H1 (cell line): Measurements from ENCODE around the gene CD300A. TPM values are rescaled to one million over a fixed set of nuclear protein-coding genes. Genes with fewer than 3 reads are reported as not detected.

ENCODE experiments used
- CTCF ChIA-PET: fragments of 300-600 bp; sonication (Branson Sonifier 250); formaldehyde crosslinking; loops from one replicate; lab custom pipeline; 2021; ENCODE audit not compliant: partially characterized antibody; lab: Charles Lee
- POLR2A ChIA-PET: fragments of 300-600 bp; sonication (Branson Sonifier 250); formaldehyde crosslinking; loops from one replicate; lab custom pipeline; 2021; ENCODE audit warnings: inconsistent platforms; ENCODE audit not compliant: partially characterized antibody; lab: Charles Lee
- DNase-seq, 2 experiments: peaks; one replicate each; pipeline versions ENCODE4 v3.0.0 to v3.0.0-alpha.2; 2010 to 2022; ENCODE audit warnings: low spot score in 2 of 2, low read depth in 1 of 2, mixed read lengths in 1 of 2
- FAIRE-seq: peaks from 2 replicates; lab custom pipeline; 2011; peaks lifted over from hg19 to GRCh38; lab: Jason Lieb, UNC
- H2AFZ ChIP-seq: 2 replicates; pipeline ENCODE4 v1.8.1; 2012; ENCODE audit warnings: low read length, inconsistent platforms
- H2AK5ac ChIP-seq: 2 replicates; pipeline ENCODE4 v1.6.1; 2013; ENCODE audit warnings: low read depth, low read length
- H2BK120ac ChIP-seq: replicated peaks from 2 replicates; pipeline ENCODE3; 2013; ENCODE audit warnings: low read depth, low read length, inconsistent platforms
- H2BK12ac ChIP-seq: 2 replicates; pipeline ENCODE4 v1.6.1; 2013; ENCODE audit warnings: low read depth, low read length
- H2BK15ac ChIP-seq: 2 replicates; pipeline ENCODE4 v1.6.1; 2013; ENCODE audit warnings: low read length
- H2BK20ac ChIP-seq: 2 replicates; pipeline ENCODE4 v1.6.1; 2013; ENCODE audit warnings: low read length
- H2BK5ac ChIP-seq: 2 replicates; pipeline ENCODE4 v1.6.1; 2013; ENCODE audit warnings: low read depth, low read length
- H3K14ac ChIP-seq: 2 replicates; pipeline ENCODE4 v1.6.1; 2013; ENCODE audit warnings: inconsistent platforms; ENCODE audit not compliant: insufficient read length
- H3K18ac ChIP-seq: 2 replicates; pipeline ENCODE4 v1.6.1; 2013; ENCODE audit warnings: low read length; ENCODE audit errors: extremely low read depth
- H3K23ac ChIP-seq: 2 replicates; pipeline ENCODE4 v1.6.1; 2013; ENCODE audit warnings: inconsistent platforms; ENCODE audit not compliant: insufficient read length
- H3K23me2 ChIP-seq: 2 replicates; pipeline ENCODE4 v1.6.1; 2013; ENCODE audit warnings: low read depth, low read length
- H3K27ac ChIP-seq: 2 replicates; pipeline ENCODE4 v1.6.1; 2011; ENCODE audit warnings: low read depth, low read length, inconsistent platforms
- H3K27me3 ChIP-seq, 4 experiments: replicated peaks in 1 of 4; 1 replicate in 1 of 4; 2 replicates in 3 of 4; pipeline versions ENCODE4 v1.6.1 to v1.8.1; 2011 to 2013; ENCODE audit warnings: low read length in 3 of 4, mild to moderate bottlenecking in 3 of 4, inconsistent platforms in 2 of 4, mixed read lengths in 2 of 4, moderate library complexity in 1 of 4; ENCODE audit not compliant: control insufficient read depth in 3 of 4, insufficient read depth in 3 of 4; ENCODE audit errors: extremely low read depth in 1 of 4
- H3K36me3 ChIP-seq, 4 experiments: 2 replicates each; pipeline versions ENCODE4 v1.6.1 to v1.8.1; 2011 to 2013; ENCODE audit warnings: mild to moderate bottlenecking in 4 of 4, low read length in 3 of 4, moderate library complexity in 2 of 4, control low read depth in 1 of 4, inconsistent platforms in 1 of 4; ENCODE audit not compliant: insufficient read depth in 4 of 4, control insufficient read depth in 2 of 4
- H3K4ac ChIP-seq: replicated peaks from 2 replicates; pipeline ENCODE3; 2013; ENCODE audit warnings: low read length, low read depth, mixed read lengths, inconsistent platforms; ENCODE audit not compliant: insufficient read length
- H3K4me1 ChIP-seq, 4 experiments: replicated peaks in 1 of 4; 1 replicate in 1 of 4; 2 replicates in 3 of 4; pipeline versions ENCODE4 v1.6.1 to v1.8.1; 2011 to 2013; ENCODE audit warnings: low read length in 3 of 4, inconsistent platforms in 2 of 4, mixed read lengths in 1 of 4; ENCODE audit not compliant: insufficient read depth in 4 of 4, control insufficient read depth in 3 of 4
- H3K4me2 ChIP-seq, 2 experiments: 2 replicates each; pipeline versions ENCODE4 v1.6.1 to v1.8.1; 2011 to 2013; ENCODE audit warnings: low read depth in 2 of 2, low read length in 2 of 2, control low read depth in 1 of 2, inconsistent platforms in 1 of 2, mild to moderate bottlenecking in 1 of 2; ENCODE audit not compliant: insufficient read depth in 1 of 2
- H3K4me3 ChIP-seq, 4 experiments: fragments of 200-600, 300-600 bp in 1 of 4; sonication (generic), shearing (Covaris generic), sonication (Bioruptor Twin) in 1 of 4; 2 replicates each; pipeline versions ENCODE4 v1.5.1 to v1.8.1; 2011 to 2016; ENCODE audit warnings: low read length in 4 of 4, low read depth in 3 of 4, control low read depth in 2 of 4, inconsistent platforms in 2 of 4, mild to moderate bottlenecking in 2 of 4, mixed read lengths in 1 of 4, moderate library complexity in 1 of 4; ENCODE audit not compliant: insufficient read depth in 2 of 4; ENCODE audit errors: extremely low read depth in 1 of 4
- H3K56ac ChIP-seq: replicated peaks from 2 replicates; pipeline ENCODE3; 2013; ENCODE audit warnings: low read depth, mild to moderate bottlenecking, mixed read lengths, low read length, inconsistent platforms; ENCODE audit not compliant: insufficient read length
- H3K79me1 ChIP-seq: 2 replicates; pipeline ENCODE4 v1.6.1; 2013; ENCODE audit warnings: low read depth, low read length, control low read depth
- H3K79me2 ChIP-seq, 2 experiments: 2 replicates each; pipeline versions ENCODE4 v1.6.1 to v1.8.1; 2012 to 2013; ENCODE audit warnings: low read length in 2 of 2, mild to moderate bottlenecking in 2 of 2, inconsistent platforms in 1 of 2; ENCODE audit not compliant: insufficient read depth in 2 of 2, control insufficient read depth in 1 of 2
- H3K9ac ChIP-seq, 4 experiments: replicated peaks in 1 of 4; 1 replicate in 1 of 4; 2 replicates in 3 of 4; pipeline versions ENCODE4 v1.6.1 to v1.8.1; 2011 to 2013; ENCODE audit warnings: low read depth in 3 of 4, low read length in 3 of 4, control low read depth in 2 of 4, mild to moderate bottlenecking in 2 of 4, moderate library complexity in 2 of 4, inconsistent platforms in 1 of 4; ENCODE audit errors: extremely low read depth in 1 of 4
- H3K9me3 ChIP-seq, 2 experiments: 2 replicates each; pipeline versions ENCODE4 v1.6.1 to v1.8.1; 2012 to 2013; ENCODE audit warnings: mild to moderate bottlenecking in 2 of 2, moderate library complexity in 2 of 2, control low read depth in 1 of 2, inconsistent platforms in 1 of 2, low read depth in 1 of 2, low read length in 1 of 2, mixed read lengths in 1 of 2; ENCODE audit not compliant: insufficient read depth in 2 of 2
- H4K20me1 ChIP-seq, 2 experiments: replicated peaks in 1 of 2; 2 replicates each; pipeline versions ENCODE3 to v1.8.1; 2011 to 2013; ENCODE audit warnings: inconsistent platforms in 2 of 2, low read length in 2 of 2, mild to moderate bottlenecking in 1 of 2; ENCODE audit not compliant: insufficient read depth in 2 of 2, control insufficient read depth in 1 of 2
- H4K5ac ChIP-seq: 2 replicates; pipeline ENCODE4 v1.6.1; 2013; ENCODE audit warnings: low read length, low read depth, mixed read lengths, inconsistent platforms; ENCODE audit not compliant: insufficient read length
- H4K8ac ChIP-seq: 2 replicates; pipeline ENCODE4 v1.8.0; 2013; ENCODE audit warnings: mild to moderate bottlenecking, moderate library complexity, low read length, inconsistent platforms; ENCODE audit not compliant: insufficient read depth; ENCODE audit errors: extremely low read depth
- H4K91ac ChIP-seq: replicated peaks from 2 replicates; pipeline ENCODE3; 2013; ENCODE audit warnings: low read length, mixed read lengths, inconsistent platforms; ENCODE audit not compliant: insufficient read length
- E2F6 ChIP-seq: IDR thresholded peaks from 2 replicates; pipeline ENCODE4 v1.6.1; 2012; ENCODE audit warnings: inconsistent platforms
- EZH2 ChIP-seq: fragments of 200-600 bp; sonication (generic); IDR thresholded peaks from 2 replicates; pipeline ENCODE4 v1.7.1; 2012; ENCODE audit warnings: low read depth, mild to moderate bottlenecking, moderate library complexity, low read length, inconsistent platforms; ENCODE audit not compliant: severe bottlenecking
- GABPA ChIP-seq: IDR thresholded peaks from 2 replicates; pipeline ENCODE4 v1.6.1; 2011; ENCODE audit warnings: mild to moderate bottlenecking, low read length, moderate library complexity, borderline replicate concordance; ENCODE audit not compliant: insufficient read depth
- NANOG ChIP-seq: IDR thresholded peaks from 2 replicates; pipeline ENCODE4 v1.6.1; 2011; ENCODE audit warnings: low read length, low read depth, mild to moderate bottlenecking, inconsistent platforms; ENCODE audit not compliant: insufficient read depth, poor library complexity, severe bottlenecking
- SAP30 ChIP-seq: fragments of 300-600 bp; sonication (generic); IDR thresholded peaks from 2 replicates; pipeline ENCODE4 v1.7.1; 2012; ENCODE audit warnings: low read length, moderate library complexity, mild to moderate bottlenecking, inconsistent platforms; ENCODE audit not compliant: insufficient read depth, insufficient replicate concordance
- SP2 ChIP-seq: IDR thresholded peaks from 2 replicates; pipeline ENCODE4 v1.6.1; 2012; ENCODE audit warnings: mild to moderate bottlenecking, low read length, inconsistent platforms
- SP4 ChIP-seq: IDR thresholded peaks from 2 replicates; pipeline ENCODE4 v1.6.1; 2012; ENCODE audit warnings: low read length, inconsistent platforms
- TAF1 ChIP-seq: IDR thresholded peaks from 2 replicates; pipeline ENCODE4 v1.6.1; 2011; ENCODE audit warnings: mild to moderate bottlenecking, low read depth, low read length
- TAF7 ChIP-seq: optimal IDR thresholded peaks from 2 replicates; pipeline ENCODE3; 2011; ENCODE audit warnings: low read depth, mild to moderate bottlenecking, inconsistent platforms, low read length, moderate library complexity, borderline replicate concordance
- TCF12 ChIP-seq: IDR thresholded peaks from 2 replicates; pipeline ENCODE4 v1.6.1; 2011; ENCODE audit warnings: low read depth, mild to moderate bottlenecking, low read length
- WGBS, 2 experiments: shearing (Covaris generic) in 1 of 2; methylation state at CpG; one replicate each; pipeline versions ENCODE4 v1.1.6 to v1.1.7; 2013 to 2015; ENCODE audit warnings: low lambda C conversion rate in 2 of 2, mixed read lengths in 2 of 2, inconsistent platforms in 1 of 2, low coverage in 1 of 2, missing lambda C conversion rate in 1 of 2; ENCODE audit not compliant: insufficient replicate concordance in 2 of 2, insufficient coverage in 1 of 2, insufficient read length in 1 of 2; ENCODE audit errors: extremely low coverage in 1 of 2, missing lambda C conversion rate in 1 of 2; 5-methylcytosine and 5-hydroxymethylcytosine counted together
- polyA plus RNA-seq, 7 experiments: library from polyadenylated mRNA; depleted of rRNA in 3 of 7; stranded (reverse) in 5 of 7; unstranded in 2 of 7; fragments of >200 nt in 5 of 7; fragments of 200-250 nt in 2 of 7; gene quantifications; 1 replicate in 5 of 7; 2 replicates in 1 of 7; 4 replicates in 1 of 7; pipeline versions ENCODE4 v1.2.1 to v1.2.3, GENCODE V29; 2011 to 2013; ENCODE audit warnings: missing spikeins in 2 of 7, mixed read lengths in 2 of 7
- total RNA-seq: library from RNA; stranded (reverse); fragmentation: NEBNext Ultra II Directional; extraction: Animal tissue kit (Norgen Biotek cat#: 25700); gene quantifications from 2 replicates; pipeline ENCODE4 v1.2.1, GENCODE V29; 2021

The CD300A gene
- total and polyA plus RNA-seq, 2 of the 8 experiments (the other 6 are each of a cell fraction or from before 2014, with no cell fraction given): 0.52 to 1.3 TPM

DNA sequence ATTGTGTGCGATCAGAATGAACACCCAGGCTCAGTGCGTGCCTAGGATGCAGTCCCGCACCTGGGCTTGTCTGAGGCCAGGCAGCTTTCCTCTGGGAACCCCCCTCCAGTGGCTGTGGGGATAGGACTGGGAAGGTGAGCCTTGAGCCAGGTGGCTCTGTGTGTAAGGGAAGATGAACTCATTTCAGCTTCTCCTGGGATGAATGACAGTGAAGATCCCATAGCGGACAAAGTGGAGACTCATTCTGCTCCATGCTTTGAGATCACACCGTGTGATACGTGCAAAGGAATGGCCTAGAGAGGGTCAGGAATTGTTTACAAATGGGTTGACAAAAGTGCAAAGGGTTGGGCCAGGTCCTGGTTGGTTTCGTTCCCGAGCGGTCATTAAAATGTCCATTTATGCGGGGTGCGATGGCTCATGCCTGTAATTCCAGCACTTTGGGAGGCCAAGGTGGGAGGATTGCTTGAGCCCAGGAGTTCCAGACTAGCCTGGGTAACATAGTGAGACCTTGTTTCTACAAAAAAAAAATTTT, 18.7 kb upstream of the CD300A start:
- Histone ChIP-seq H3K23me2 (no peaks in the 10 kb centered on the region; the same call in 1 of the 2 replicates), H4K5ac (no peak overlapping the region), H2BK15ac (no peak overlapping the region), H2AK5ac (no peak overlapping the region), H2BK20ac (no peak overlapping the region), H3K56ac (no peak overlapping the region), H3K4me2 (no peak overlapping the region), H3K4me1 (peaks cover 0 to 29% (median 19%) of the 10 kb centered on the region in 4 experiments; a peak in 6 of 7 replicates), H2BK5ac (no peak overlapping the region), H3K23ac (no peak overlapping the region), H3K9ac (no peak overlapping the region), H4K91ac (no peak overlapping the region), H3K36me3 (peaks cover 0 to 6% (median 0%) of the 10 kb centered on the region in 4 experiments; a peak in 1 of 8 replicates), H3K27ac (no peak overlapping the region), H3K79me2 (no peaks in the 10 kb centered on the region), H3K9me3 (no peaks in the 10 kb centered on the region), H3K27me3 (peaks cover 0 to 6% (median 2%) of the 10 kb centered on the region in 4 experiments; a peak in 5 of 7 replicates), H3K4me3 (no peak overlapping the region), H2AFZ (no peak overlapping the region), H3K79me1 (no peaks in the 10 kb centered on the region), H4K8ac (no peak overlapping the region), H2BK12ac (no peak overlapping the region), H3K4ac (no peak overlapping the region), H2BK120ac (no peak overlapping the region), H3K18ac (no peak overlapping the region), H4K20me1 (peaks cover 4% of the 10 kb centered on the region in 2 experiments), H3K14ac (no peak overlapping the region)
- ChIA-PET POLR2A (interaction anchor here (0.7 to 2.5 kb wide), 4 partner anchors 10 to 60 kb away, joined by 3 to 7 read pairs (median 3); no protein-coding TSS in a partner anchor), CTCF (interaction anchor here (0.6 to 8.4 kb wide), 8 partner anchors 9 to 149 kb away, joined by 3 to 93 read pairs (median 5); no protein-coding TSS in a partner anchor)
- WGBS, 2 experiments: 94% methylated on average over 11 of the region's 11 CpGs; no CpG with 5 or more reads in 1 of the 2 experiments
- TF ChIP-seq SP4: no peak
- TF ChIP-seq SAP30: no peak
- no peak for TF ChIP-seq NANOG
- TF ChIP-seq E2F6: no peak
- TF ChIP-seq TCF12: no peak
- no peak for TF ChIP-seq SP2
- TF ChIP-seq EZH2: no peak
- no peak for TF ChIP-seq GABPA
- TF ChIP-seq TAF7: no peak
- no peak for TF ChIP-seq TAF1
- FAIRE-seq (no peak), DNase-seq (no peak)
